HFFc6 (cell line): ENCODE results near the gene MTA3. TPM values are rescaled to one million over a fixed set of nuclear protein-coding genes. Genes with fewer than 3 reads are reported as not detected.

Experiments
- DNase-seq: peaks from one replicate; pipeline ENCODE4 v3.0.0-alpha.2; 2018
- H3K27ac Mint-ChIP-seq: 2 replicates; pipeline ENCODE4 v1.8.0; 2020; ENCODE audit warnings: mild to moderate bottlenecking, mixed read lengths
- H3K27me3 Mint-ChIP-seq: 2 replicates; pipeline ENCODE4 v1.8.0; 2021; ENCODE audit warnings: mild to moderate bottlenecking, moderate library complexity, mixed read lengths; ENCODE audit not compliant: insufficient read depth
- H3K36me3 Mint-ChIP-seq: 2 replicates; pipeline ENCODE4 v1.8.0; 2021; ENCODE audit warnings: low read depth, mixed read lengths
- H3K4me1 Mint-ChIP-seq: 2 replicates; pipeline ENCODE4 v1.8.0; 2020; ENCODE audit warnings: low read depth, mixed read lengths
- H3K4me3 Mint-ChIP-seq: 2 replicates; pipeline ENCODE4 v1.8.0; 2020; ENCODE audit warnings: mild to moderate bottlenecking, moderate library complexity, mixed read lengths
- H3K9me3 Mint-ChIP-seq: 2 replicates; pipeline ENCODE4 v1.8.0; 2020; ENCODE audit warnings: mild to moderate bottlenecking, mixed read lengths
- CTCF ChIP-seq: fragments of 200-600 bp; sonication (generic); IDR thresholded peaks from 2 replicates; pipeline ENCODE4 v1.5.0; 2021; ENCODE audit warnings: antibody characterized with exemption, mild to moderate bottlenecking
- total RNA-seq, 6 experiments: library from RNA; stranded (reverse); fragmentation: NEBNext Ultra II Directional; extraction: Animal tissue kit (Norgen Biotek cat#: 25700); gene quantifications; 2 replicates in 1 of 6; 3 replicates in 5 of 6; pipeline ENCODE4 v1.2.3, GENCODE V29; 2021

MTA3 gene
- total RNA-seq, 6 experiments from 2014 or later = 26.2 to 33.4 (median 30.7) TPM

- Mint-ChIP-seq H3K36me3 (0 out of 2 replicates have a peak, but pooled peaks cover 7% of the 10 kb centered on the region), H3K4me1 (peaks cover 35% of the 10 kb centered on the region), H3K4me3 (no peak overlapping the region), H3K9me3 (no peaks in the 10 kb centered on the region), H3K27me3 (peaks cover 31% of the 10 kb centered on the region), H3K27ac (no peak overlapping the region)
- no peak for TF ChIP-seq CTCF
- DNase-seq = no peak
Measured at GRCh38 chr2:42795275-42795674, 226.8 kb downstream of the MTA3 start.

GRCh38 chr2:42795841-42796301 is 227.4 kb downstream of the MTA3 start:
- DNase-seq = no peak
- Mint-ChIP-seq H3K27ac (0 out of 2 replicates have a peak overlapping the region, but pooled peaks have one; percentile 7), H3K4me3 (no peak overlapping the region), H3K4me1 (peaks cover 37% of the 10 kb centered on the region), H3K36me3 (0 out of 2 replicates have a peak, but pooled peaks cover 7% of the 10 kb centered on the region), H3K9me3 (no peaks in the 10 kb centered on the region), H3K27me3 (peaks cover 29% of the 10 kb centered on the region)
- no peak for TF ChIP-seq CTCF

GRCh38 chr2:42796427-42797248 is 228.2 kb downstream of the MTA3 start:
- Mint-ChIP-seq H3K27ac (no peak overlapping the region), H3K36me3 (no peaks in the 10 kb centered on the region), H3K4me3 (no peak overlapping the region), H3K4me1 (peaks cover 44% of the 10 kb centered on the region), H3K9me3 (no peaks in the 10 kb centered on the region), H3K27me3 (peaks cover 28% of the 10 kb centered on the region)
- DNase-seq = no peak
- TF ChIP-seq CTCF = no peak

- Mint-ChIP-seq H3K9me3 (no peaks in the 10 kb centered on the region), H3K4me3 (no peak overlapping the region), H3K4me1 (peaks cover 42% of the 10 kb centered on the region), H3K27ac (no peak overlapping the region), H3K27me3 (peaks cover 24% of the 10 kb centered on the region), H3K36me3 (no peaks in the 10 kb centered on the region)
- no peak for TF ChIP-seq CTCF
- no peak for DNase-seq
Measured at GRCh38 chr2:42797281-42797680, 228.8 kb downstream of the MTA3 start.

GRCh38 chr2:42799881-42800280 is 231.4 kb downstream of the MTA3 start:
- Mint-ChIP-seq H3K4me1 (peaks cover 25% of the 10 kb centered on the region), H3K36me3 (no peaks in the 10 kb centered on the region), H3K27me3 (peaks cover 23% of the 10 kb centered on the region), H3K4me3 (no peak overlapping the region), H3K9me3 (no peaks in the 10 kb centered on the region), H3K27ac (no peak overlapping the region)
- no peak for TF ChIP-seq CTCF
- no peak for DNase-seq
